ENCODE data around the gene STPG1.

STPG1 gene

DNA sequence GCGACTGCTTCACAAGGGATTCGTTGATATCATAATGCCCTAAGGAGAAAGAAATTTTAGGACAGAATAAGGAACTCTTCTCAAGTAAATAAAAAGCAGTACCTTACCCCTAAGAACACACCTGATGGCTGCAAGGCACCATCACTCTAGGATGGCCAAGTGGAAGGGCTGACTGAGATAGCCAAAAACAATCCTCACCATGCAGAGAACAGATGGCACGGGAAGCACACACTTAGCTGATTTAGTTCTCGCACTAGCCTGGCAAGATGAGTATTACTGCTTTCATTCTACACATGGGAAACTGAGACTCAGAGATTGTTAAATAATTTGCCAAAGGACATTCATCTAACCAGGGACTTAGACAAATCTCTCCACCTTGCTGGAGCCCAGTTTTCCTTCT is 43.8 kb downstream of the STPG1 start:
- DNase-seq (ENCODE audit: low spot score) = no peak

DNA sequence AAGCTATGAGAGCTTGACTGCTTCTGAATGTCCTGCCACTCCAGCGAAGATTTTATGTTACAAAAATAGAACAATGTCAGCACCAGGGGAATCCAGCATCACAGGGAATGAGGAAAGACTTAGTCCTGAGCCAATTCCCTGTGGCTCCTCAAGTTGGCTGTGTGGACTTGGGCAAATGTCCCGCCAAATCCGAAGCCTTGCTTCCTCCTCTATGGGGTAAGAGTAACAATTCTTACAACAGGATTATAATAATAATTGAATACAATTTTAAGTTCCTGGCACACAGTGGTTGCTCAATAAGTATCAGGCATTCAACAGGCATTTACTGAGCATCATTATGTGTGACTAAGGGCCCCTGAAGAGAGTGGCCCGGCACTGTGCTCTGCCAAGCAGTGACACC is 44.4 kb downstream of the STPG1 start:
- DNase-seq (ENCODE audit: low spot score) = no peak

DNA sequence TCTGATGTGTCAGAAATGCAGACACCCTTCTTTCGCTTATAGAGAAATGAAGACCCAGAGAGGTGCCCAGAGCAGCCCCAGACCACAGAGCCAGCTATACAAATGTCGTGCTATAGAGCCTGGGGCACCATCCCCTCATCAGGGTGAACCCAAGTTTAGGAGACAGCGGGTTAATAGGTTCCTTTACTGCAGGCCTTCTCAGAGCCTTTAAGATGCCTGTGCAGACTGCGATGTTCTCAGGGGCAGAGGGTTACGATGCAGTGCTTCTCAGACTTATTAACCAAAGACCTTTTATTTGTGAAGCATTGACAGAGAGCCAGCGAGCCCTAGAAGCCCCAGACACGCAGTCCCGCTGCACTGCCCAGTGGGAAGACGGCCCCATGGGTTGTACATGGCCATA is 46.9 kb downstream of the STPG1 start:
- no peak for DNase-seq (ENCODE audit: low spot score)

DNA sequence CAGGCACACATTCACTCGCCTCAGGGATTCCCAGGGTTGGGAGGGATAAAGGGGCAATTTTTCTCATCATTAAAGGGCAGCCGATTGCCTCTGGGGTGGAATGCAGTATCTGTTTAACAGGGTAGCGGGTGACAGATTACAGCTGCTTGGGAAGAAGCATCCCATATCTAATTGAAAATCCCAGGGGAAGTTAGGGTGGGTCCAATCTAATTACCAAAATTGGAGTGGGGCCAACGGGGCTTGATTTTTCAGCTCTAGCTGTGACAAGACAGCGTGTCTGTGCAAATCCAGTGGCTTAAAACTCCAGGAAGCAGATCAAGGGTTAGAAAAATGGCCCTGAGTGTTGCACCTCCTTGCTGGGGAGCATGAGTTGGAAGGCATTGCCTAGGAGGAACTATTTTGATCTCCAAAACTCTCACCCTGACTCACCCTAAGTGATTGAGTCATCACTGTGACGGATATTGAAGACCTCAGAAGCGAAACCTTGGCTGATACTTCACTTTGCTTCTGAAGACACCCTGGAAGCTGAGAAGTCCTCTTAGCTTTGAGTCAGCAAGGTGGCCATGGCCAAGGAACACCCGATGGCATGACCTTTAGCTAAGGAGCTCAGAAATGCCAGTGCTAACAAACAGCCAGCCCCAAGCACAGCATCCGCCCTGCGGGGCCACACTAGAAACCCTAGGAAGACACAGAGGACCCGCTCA is 48.5 kb downstream of the STPG1 start:
- DNase-seq (ENCODE audit: low spot score) = no peak

DNA sequence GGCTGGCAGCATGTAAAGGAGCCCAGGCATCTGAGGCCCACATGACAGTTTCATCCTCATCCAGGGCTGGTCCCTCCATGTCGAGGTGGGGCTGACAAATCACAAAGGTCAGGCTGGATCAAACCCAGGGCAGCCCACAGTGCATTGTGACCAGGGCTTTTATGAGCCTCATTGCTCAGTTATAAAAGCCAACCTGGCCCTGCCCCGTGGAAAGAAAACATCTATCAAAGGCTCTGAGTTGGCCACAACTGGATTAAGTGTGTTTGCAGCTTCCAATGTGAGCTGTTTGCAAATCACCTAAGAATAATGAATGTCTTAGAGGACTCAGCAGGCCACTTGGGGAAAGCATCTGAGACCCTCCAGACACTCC is 49.0 kb downstream of the STPG1 start:
- DNase-seq (ENCODE audit: low spot score) = no peak

DNA sequence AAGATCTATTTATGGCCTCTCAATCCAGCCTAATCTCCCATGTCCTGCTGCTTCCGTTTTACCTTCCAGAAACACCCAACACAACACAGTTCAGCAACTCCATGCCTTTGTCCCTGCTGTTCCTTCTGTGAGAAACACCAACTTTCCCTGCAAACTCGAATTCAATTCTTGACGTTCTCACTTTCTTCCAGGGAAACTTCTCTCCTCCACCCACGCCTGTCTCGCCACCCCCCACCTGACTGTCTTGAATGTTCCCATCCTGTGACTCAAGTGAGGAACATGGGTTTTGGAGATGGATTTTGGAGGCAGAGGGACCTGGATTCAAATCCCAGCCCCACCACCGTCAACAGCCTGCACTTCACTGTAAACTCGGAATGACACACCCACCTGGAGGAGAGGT is 49.6 kb downstream of the STPG1 start:
- no peak for DNase-seq (ENCODE audit: low spot score)

DNA sequence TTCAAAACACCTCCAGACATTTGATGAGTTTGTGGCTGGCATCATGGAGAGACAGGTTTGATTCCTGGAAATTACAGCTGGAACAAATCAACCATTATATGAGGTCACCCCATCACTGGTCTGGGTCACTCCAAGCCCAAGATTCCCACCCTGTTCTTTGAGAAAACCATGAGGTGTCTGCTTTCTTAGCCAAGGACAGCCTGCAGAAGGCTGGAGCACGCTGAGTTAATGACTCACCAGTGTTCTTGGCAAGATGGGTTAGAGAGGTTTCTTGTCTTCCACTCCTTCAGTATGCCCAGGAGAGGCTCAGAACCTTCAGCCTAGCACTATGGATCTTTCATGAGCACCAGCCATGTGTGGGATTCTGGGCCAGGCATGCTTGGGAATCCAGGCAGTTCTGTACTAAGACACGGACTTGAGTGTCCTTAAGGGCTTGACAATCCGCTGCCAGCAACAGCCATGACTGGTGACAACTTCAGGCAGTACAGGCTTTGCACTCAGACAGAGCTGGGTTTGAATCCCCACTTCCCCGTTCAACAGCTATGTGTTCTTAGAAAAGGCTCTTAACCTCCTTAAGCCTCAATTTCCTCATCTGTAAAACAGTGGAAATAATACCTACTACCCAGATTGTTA is 50.5 kb downstream of the STPG1 start:
- no peak for DNase-seq (ENCODE audit: low spot score)

DNA sequence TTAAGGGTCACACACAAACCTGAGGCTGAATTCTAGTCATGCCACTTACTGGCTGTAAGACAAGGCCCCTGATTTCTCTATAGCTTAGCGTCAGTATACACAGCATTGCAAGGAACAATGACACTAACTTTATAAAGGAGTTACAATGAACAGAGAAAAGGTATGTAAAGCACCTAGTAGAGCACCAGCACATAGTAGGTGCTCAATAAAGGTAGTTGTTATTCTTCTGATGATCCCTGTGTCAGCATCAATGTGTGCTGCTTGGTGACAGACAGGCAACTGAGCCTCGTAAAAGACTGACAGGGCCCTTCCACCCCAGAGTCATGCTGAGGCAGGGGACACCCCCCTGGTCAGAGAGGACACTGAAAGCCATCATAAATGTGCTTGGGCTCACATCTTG is 51.2 kb downstream of the STPG1 start:
- no peak for DNase-seq (ENCODE audit: low spot score)

DNA sequence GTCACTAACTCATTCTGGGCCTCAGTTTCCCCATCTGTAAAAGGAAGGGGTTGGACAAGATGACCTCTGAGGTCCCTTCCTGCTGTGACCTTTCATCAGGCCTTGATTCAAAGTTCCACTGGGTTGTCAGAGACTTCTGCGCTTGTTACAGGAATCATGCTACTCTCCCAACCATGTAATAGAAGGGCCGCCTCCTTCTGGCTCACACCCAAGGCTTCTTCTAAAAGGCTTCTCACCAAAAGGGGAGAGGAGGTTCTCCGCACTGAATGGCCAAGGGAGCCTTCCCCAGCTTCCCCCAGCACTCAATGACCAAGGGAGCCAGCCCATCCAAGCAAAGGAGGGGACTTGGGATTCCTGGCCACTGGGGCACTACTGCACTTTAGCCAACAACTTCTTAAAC is 51.8 kb downstream of the STPG1 start:
- no peak for DNase-seq (ENCODE audit: low spot score)

DNA sequence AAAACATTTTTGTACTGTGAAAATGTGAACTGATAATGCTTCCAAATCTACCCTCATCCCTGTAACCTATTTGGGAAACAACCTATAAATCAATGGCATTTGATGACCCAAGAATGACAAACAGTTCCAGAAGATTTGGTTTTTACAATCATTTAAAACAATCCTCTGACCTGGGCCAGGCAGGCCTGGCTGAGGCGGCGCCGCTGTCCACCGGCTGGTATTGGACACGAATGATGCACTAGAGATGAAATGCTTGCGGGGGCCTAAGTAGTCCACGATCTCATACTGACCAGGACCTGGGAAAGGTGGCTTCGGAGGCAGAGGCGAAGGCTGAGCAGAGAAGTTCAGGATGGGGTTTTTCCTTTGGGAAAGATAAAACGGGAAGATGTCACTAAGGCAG is 52.9 kb downstream of the STPG1 start:
- DNase-seq (ENCODE audit: low spot score) = no peak

DNA sequence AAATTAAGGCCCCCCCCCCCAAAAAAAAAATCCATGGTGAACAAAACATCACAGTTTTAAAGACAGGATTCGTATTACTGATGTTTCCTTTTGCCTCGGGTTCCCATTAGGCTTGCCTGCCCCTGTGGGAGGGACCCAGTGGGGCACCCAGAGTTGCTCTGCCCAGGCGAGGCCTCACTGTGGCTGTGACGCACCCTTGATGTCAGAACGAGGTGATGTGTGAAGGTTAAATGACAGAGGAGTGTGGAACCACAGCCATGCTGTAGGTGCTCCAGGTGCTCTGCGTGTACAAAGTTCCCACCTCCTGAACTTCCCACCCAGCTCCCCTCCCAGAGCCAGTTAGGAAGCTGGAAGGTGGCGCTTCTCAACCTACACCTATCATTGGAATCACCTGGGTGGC is 56.5 kb downstream of the STPG1 start:
- DNase-seq (ENCODE audit: low spot score) = no peak

DNA sequence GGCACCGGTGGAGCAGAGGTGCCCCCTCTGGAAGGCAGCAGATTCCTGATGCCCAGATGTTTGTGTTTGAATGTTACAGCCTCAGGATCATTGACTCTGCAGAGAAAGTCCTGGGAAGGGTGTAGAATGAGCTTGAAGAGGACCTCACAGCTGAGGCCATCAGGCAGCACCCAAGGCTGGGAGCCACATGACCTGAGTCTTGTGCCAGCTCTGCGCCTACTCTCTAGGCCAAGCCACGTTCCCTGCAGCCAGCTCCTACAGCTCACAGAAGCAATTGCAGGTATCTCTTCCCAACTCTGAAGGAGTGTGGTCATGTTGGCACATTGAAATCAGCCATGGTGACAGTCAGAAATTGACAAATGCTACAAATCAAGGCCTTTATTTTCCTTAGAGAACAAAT is 58.1 kb downstream of the STPG1 start:
- DNase-seq (ENCODE audit: low spot score) = no peak

DNA sequence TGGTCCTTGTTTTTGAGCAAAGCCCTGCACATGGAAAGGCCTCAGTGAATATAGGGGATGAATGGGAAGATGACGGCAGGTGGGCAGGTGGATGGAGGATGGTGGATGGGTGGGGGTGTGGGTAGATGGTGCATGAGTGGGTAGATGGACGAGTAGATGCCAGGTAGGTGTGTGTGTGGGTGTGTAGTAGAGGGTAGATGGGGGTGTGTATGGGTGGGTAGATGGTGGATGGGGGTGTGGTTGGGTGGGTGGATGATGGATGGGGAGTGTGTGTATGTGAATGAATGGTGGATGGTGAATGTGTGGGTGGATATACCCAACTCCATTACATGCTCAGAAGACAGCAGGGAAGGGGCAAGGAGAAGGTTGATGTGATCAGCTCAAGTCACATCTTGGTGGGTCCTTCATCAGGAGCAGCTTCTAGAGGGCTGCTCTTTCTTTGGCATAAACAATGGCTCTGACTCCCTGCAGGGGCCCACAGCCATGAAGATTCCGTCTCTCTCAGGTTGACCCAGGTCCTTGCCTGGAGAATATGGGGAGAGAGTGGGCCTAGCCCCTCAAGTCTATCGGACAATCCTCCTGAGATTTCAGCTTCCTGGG is 60.2 kb downstream of the STPG1 start:
- DNase-seq (ENCODE audit: low spot score) = no peak

DNA sequence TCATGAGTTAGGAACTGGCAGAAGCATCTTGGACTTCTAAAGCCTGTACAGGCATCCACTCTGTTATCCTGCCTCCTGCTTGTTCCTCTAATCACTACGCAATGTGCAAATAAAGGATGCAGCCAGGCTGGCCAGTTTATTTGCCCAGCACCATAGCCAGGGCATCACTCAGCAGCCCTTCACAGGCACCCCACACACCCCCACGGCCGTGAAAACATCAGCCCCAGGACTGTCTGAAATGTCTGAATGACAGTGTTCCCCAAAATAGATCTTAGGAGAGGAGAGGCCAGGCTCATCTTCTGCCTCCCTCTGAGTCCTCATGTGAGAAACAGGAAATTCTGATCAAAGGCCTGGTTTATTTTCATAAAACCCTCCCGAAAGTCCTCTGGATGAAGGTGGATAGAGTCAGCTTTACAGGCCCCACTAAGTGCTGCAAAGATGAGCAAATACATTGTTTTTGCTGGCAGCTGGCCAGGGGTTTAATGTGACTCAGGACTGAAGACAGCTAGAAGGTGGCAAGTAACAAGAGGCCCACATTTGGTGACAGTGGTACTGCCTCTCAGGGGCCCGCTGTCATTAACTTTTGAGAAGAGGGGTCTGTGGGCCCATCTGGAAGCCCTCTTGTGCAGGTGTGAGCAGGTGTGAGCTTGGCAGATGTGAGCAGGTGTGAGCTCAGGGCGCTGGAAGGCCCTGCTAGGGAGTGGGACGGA is 61.5 kb downstream of the STPG1 start:
- DNase-seq (ENCODE audit: low spot score) = no peak

DNA sequence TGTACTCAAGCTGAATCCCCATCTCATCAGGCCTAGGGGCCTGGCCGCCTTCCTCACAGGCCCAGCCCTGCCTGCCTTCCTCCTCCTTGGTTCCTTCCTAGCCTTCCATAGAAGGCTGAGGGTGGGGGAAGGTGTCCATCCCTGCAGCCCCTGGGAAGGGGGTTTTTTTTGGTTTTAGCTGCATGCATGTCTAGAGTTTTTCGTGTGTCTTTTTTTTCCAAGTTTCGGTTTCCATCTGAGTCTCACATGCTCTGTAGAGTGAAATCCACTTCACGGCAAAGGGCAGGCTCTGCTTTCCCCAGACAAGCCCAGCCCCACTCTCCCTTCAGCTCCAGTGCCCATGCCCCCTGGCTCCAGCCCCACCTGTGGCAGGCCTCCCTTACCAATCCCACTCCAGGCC is 62.3 kb downstream of the STPG1 start:
- DNase-seq (ENCODE audit: low spot score) = no peak

DNA sequence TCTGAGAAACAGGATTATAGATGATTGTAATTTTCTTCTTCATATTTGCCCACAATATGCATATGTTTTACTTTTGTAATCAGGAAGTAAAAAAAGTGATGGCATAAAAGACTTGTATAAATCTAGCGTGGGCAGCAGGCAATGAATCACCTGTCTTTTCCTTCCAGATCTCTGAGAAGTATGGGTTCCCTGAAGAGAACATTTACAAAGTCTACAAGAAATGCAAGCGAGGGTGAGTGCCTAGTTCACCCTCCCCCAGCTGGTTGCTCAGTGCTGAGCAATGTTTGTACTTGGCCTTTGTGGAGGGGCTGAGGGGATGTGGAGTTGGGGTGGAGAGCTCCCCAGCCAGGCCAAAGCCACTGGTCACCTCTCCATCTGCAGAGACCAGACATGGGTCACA is 63.7 kb downstream of the STPG1 start:
- no peak for DNase-seq (ENCODE audit: low spot score)

DNA sequence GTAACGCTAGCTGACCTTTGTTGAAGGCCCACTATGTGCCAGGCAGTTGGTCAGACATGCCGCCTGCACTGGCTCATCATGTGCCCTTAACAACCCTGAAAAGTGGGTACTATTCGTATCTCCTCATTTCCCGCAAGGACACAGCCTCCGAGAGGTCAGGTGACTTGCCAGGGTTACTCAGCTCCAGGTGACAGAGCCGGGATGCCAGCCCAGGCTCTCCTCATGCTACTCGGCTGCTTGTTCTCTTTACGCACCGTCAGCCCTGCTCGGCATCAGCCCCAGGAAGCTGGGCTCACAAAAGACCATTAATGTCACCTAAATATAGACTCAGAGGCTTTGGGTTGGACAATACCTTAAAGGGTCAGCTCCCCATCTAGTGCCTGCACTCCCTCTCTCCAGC is 65.4 kb downstream of the STPG1 start:
- DNase-seq (ENCODE audit: low spot score) = no peak

DNA sequence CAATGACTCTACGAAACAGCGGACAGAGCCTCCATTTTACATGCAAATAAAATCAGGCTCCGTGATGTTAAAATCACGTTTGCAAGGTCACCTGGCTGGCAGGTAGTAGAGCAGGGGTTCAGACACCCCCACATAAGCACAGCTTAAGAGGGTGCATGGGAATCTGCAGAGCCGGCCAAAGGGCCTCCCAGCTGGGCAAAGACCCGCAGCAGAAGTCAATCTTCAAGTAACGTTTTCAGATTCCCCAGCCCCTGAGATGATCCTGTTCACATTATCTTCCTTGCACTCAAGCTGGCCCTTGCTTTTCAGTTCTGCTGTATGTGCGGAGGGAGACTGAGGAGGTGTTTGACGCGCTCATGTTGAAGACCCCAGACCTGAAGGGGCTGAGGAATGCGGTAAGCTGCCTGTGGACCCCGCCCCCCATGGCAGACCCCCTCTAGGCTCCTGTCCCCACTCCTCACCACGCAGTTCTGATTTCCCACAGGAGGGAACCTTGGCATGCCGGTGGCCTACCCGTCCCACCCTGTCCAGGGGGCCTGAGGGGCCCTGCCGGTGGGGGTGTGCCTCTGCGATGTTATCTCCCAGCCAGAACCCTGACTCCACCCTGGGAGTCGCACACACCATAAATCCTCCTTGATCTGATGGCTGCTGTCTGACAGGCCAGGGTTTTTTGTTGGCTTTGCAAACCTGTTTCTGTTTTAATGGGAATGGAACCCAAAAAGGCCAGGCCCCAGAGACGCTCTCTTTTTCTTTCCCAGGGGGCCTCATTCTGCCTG is 66.2 kb downstream of the STPG1 start:
- no peak for DNase-seq (ENCODE audit: low spot score)

DNA sequence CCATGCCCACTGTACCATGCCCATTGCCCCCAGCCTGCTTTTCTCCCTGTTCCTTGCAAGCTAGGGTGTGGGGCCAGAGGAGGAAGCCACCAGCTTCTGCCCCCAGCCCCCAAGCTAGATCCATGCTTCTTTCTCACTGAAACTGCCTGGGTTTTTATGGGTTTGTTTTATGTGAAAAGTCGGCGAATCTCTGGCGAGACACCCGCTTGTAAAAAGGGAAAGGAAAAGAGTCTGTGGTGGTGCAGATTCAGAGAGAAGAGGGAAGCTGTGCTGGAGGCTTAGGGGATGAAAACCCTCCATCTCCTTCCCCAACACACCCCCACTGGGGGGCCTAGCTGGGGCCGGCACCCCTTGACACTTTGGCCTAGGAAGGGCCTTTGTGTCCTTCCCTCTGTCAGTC is 68.2 kb downstream of the STPG1 start:
- DNase-seq (ENCODE audit: low spot score) = no peak

DNA sequence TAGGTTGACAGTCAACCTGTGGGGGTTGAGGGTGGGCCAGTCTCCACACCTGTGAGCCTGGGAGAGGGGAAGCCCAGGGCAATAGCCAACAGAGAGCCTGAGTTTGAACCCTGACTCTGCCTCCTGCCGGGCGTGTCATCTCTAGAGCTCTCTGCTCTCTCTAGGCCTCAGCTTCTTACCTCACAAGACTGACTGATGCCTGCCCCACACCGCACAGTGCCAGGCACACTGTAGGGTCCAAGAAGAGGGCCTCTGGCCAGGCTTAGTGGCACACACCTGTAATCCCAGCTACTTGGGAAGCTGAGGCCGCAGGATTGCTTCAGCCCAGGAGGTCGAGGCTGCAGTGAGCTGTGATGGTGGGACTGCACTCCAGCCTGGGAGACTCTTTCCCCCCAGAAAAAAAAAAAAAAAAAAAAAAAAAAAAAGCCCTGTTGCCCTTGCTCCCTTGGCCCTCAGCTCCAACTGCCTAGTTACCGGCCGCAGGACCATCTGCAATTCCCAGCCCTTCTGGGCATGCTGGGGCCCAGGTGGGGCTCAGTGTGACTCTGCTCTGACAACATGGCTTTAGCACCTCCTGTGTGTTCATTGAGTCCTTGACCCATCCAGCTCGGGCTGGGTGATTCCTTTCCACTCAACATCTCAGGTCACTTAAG is 69.4 kb downstream of the STPG1 start:
- DNase-seq (ENCODE audit: low spot score) = no peak

DNA sequence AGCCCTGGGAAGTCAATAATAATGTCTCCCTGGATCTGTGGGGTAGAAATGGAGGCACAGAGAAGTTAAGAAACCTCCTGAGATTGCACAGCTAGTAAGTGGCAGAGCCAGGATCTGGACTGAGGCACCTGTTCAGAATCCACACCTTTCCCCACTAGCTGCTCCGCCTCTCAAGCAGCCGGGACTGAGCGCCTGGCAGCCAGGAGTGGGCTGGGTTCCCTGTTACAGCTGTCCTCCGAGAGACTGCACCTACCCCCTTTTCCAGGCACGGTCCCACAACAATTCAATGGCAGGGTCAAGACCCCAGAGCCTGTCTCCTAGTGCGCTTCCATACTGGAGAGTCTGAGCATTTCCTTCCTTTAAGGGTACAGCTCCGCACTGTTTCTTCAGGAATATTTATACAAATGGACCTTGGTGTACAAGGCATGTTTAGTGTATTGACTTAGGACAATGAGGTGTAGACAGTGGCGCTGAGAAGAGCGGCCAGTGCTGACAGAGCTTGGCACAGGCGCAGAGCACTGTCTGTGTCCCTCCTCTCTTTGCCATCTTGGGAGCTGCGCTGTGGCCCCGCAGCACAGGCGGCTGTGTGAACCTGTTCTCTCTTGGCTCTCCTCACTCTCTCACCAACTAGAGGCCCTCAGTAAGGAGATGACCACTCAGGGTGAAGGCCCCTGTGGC is 70.0 kb downstream of the STPG1 start:
- no peak for DNase-seq (ENCODE audit: low spot score)
